ENCODE measurements around the gene HIGD1C.

DNA sequence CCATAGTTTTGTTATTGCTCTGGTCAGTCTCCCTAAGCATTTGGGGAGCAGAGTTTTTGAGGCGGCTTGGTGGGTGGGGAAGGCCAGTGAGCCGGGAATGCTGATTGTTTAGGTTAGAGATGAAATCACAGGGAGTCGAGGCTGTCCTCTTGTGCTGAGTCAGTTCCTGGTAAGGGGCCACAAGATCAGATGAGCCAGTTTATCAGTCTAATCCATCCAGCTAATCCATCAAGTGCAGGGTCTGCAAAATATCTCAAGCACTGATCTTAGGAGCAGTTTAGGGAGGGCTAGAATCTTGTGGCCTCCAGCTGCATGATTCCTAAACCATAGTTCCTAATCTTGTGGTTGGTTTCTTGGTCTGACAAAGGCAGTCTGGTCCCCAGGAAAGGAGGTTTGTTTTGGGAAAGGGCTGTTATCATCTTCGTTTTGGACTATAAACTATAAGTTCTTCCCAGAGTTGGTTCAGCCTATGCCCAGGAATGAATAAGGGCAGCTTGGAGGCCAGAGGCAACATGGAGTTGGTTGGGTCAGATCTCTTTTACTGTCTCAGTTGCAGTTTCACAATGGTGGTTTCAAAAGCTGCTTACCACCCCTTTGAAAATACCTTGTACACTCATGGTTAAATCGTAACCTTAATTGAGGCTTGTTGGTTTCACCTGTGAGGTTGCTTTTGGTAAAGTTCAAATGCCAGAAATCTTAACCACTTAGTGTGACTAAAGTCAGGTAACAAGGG lies 33.6 kb upstream of the HIGD1C start:
- TF ChIP-seq, protein P1, sequence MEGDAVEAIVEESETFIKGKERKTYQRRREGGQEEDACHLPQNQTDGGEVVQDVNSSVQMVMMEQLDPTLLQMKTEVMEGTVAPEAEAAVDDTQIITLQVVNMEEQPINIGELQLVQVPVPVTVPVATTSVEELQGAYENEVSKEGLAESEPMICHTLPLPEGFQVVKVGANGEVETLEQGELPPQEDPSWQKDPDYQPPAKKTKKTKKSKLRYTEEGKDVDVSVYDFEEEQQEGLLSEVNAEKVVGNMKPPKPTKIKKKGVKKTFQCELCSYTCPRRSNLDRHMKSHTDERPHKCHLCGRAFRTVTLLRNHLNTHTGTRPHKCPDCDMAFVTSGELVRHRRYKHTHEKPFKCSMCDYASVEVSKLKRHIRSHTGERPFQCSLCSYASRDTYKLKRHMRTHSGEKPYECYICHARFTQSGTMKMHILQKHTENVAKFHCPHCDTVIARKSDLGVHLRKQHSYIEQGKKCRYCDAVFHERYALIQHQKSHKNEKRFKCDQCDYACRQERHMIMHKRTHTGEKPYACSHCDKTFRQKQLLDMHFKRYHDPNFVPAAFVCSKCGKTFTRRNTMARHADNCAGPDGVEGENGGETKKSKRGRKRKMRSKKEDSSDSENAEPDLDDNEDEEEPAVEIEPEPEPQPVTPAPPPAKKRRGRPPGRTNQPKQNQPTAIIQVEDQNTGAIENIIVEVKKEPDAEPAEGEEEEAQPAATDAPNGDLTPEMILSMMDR (IDR thresholded peaks at IDR 0.05): no peak
- no peak for TF ChIP-seq EP300 (IDR thresholded peaks at IDR 0.05)
